BE2C (cell line): Measurements from ENCODE around the gene TMEM147.

Experiments
- DNase-seq: peaks from one replicate; pipeline ENCODE4 v3.0.0-alpha.2; 2020
- H3K27me3 ChIP-seq: fragments of 250-450 bp; sonication (Bioruptor Pico); 2 replicates; pipeline ENCODE4 v1.5.1; 2020; ENCODE audit warnings: mild to moderate bottlenecking
- H3K36me3 ChIP-seq: fragments of 250-450 bp; sonication (Bioruptor Pico); 2 replicates; pipeline ENCODE4 v1.5.1; 2020; ENCODE audit warnings: mild to moderate bottlenecking
- H3K4me1 ChIP-seq: fragments of 250-450 bp; sonication (Bioruptor Pico); 2 replicates; pipeline ENCODE4 v1.5.1; 2020
- H3K4me3 ChIP-seq: 2 replicates; pipeline ENCODE4 v1.5.1; 2011; ENCODE audit warnings: low read depth, low read length
- H3K9me3 ChIP-seq: fragments of 250-450 bp; sonication (Bioruptor Pico); 2 replicates; pipeline ENCODE4 v1.5.1; 2020
- TF ChIP-seq, protein P1 (sequence below): IDR thresholded peaks from 2 replicates; pipeline ENCODE4 v1.5.1; 2012; ENCODE audit warnings: mild to moderate bottlenecking, low read depth, low read length

TMEM147 gene

DNA sequence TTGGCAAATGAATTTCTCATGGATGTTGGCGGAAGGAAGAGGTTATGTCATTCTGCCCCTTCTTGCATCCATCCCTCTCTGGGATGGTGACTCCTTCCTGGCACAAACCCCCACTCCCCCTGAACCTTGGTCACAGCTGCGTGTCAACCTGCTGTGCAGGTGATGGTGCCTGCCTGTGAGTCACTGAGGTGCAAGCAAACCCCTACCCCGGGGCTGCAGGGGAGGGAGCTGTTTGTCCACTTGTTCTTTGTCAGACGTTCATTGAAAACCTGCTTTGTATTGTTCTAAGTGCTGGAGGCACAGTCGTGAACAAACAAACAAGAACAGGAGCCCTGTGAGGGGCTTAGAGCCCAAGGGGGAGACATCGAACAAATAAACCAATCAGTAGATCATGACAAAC lies 14.1 kb upstream of the TMEM147 start:
- no peak for DNase-seq
- Histone ChIP-seq H3K4me1 (no peaks in the 10 kb centered on the region), H3K36me3 (no peaks in the 10 kb centered on the region), H3K27me3 (peaks cover 64% of the 10 kb centered on the region), H3K9me3 (0 out of 2 replicates have a peak, but pooled peaks cover 3% of the 10 kb centered on the region), H3K4me3 (no peak overlapping the region)
- TF ChIP-seq, protein P1, sequence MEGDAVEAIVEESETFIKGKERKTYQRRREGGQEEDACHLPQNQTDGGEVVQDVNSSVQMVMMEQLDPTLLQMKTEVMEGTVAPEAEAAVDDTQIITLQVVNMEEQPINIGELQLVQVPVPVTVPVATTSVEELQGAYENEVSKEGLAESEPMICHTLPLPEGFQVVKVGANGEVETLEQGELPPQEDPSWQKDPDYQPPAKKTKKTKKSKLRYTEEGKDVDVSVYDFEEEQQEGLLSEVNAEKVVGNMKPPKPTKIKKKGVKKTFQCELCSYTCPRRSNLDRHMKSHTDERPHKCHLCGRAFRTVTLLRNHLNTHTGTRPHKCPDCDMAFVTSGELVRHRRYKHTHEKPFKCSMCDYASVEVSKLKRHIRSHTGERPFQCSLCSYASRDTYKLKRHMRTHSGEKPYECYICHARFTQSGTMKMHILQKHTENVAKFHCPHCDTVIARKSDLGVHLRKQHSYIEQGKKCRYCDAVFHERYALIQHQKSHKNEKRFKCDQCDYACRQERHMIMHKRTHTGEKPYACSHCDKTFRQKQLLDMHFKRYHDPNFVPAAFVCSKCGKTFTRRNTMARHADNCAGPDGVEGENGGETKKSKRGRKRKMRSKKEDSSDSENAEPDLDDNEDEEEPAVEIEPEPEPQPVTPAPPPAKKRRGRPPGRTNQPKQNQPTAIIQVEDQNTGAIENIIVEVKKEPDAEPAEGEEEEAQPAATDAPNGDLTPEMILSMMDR = no peak

DNA sequence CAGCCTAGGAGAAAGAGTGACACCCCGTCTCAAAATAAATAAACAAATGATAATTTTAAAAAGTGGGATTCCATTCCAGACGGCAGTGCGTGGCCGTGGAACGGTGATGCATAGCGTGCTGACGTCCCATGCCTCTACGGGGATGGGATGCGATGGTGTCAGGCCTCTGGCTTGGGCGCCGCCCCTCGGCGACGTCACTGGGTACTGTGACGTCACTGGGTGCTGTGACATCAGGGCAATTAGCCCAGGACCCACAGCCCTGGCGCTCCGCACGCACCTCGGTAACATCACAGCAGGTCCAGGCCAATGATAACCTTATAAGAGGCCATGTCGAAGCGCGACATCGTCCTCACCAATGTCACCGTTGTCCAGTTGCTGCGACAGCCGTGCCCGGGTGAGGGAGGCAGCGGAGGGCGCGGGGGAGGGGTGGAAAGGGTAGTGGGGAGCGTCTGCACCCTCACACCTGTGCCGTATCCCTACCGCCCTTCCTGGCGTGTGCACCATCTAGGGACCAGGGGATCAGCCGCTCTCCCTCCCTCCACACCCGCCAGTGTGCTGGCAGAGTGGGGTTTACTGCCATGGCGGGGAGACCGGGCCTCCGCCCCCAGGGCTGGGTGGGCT lies 12.1 kb upstream of the TMEM147 start, which contains the start of gene GAPDHS:
GAPDHS (plus strand) TSS at position 256 of the 621 bp plus-strand sequence; CDS start at position 328, 72 bp downstream.
- H3K4me3 ChIP-seq = no peak within 1 kb of the TSS
- DNase-seq = no peak
- H3K27me3 ChIP-seq = peaks cover 64% of the 10 kb centered on the region
- H3K9me3 ChIP-seq = 0 out of 2 replicates have a peak, but pooled peaks cover 3% of the 10 kb centered on the region
- TF ChIP-seq, protein P1 = no peak
- H3K36me3 ChIP-seq = no peaks in the 10 kb centered on the region
- H3K4me1 ChIP-seq = no peaks in the 10 kb centered on the region

DNA sequence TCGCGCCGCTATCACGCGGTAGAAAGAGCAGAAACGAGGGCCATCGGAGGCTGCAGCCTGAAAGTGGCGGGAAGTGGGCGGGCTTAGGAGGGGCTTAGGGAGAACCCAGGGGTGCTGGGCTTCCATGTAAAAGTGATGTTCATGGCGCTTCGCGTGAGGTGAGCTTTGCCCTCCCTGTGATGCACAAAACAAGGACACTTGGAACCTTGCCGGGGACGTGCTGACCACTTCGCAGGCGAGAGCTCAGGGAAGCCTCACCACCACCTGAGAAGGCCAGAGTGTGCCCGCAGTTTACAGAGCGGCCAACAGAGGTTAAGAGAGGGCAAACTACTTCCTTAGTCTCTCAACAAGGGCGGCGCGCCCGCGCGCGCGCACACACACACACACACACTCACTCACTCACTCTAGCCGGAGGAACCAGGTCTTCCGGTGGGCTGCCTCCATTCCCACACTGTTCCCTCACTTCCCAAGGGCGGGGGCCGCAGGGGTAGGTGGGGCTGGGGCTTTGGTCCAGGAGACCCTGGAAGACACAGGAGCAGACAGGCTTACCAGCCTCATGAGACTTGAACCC lies 11.5 kb upstream of the TMEM147 start:
- TF ChIP-seq, protein P1 = no peak
- 0 out of 2 replicates have a peak, but pooled peaks cover 3% of the 10 kb centered on the region for H3K9me3 ChIP-seq
- no peaks in the 10 kb centered on the region for H3K4me1 ChIP-seq
- peaks cover 59% of the 10 kb centered on the region for H3K27me3 ChIP-seq
- H3K36me3 ChIP-seq = no peaks in the 10 kb centered on the region
- no peak for DNase-seq
- H3K4me3 ChIP-seq = no peak overlapping the region

DNA sequence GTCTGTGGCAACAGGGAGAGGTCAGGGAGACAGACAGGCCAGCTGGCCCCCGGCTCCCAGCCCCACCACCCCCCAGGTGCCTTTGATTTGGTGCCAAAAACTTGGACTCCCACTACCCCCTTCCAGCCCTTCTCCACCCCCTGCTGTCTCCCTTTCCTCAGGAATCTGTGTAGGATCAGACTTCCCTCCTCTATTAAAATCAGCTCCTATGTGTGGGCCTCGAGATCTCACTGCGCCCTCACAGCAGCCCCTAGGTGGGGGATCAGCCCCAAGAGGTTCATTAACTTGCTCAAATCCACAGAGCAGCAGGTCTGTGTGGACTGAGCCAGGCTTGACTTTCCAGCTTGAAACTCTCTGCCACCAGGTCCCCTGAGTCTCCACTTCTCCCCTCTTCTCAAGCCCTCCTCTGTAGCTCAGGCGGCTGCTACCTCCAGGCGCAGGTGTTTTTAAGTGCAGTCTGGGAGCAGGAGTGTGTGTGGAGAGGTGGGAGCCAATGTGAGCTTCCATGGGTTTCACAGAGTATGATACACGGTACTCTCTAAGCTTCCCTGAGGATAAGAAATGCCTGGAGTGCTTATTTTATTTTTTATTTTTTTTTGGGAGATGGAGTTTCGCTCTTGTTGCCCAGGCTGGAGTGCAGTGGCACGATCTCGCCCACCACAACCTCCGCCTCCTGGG lies 10.5 kb upstream of the TMEM147 start:
- peaks cover 48% of the 10 kb centered on the region for H3K27me3 ChIP-seq
- TF ChIP-seq, protein P1 = no peak
- H3K4me3 ChIP-seq = no peak overlapping the region
- no peaks in the 10 kb centered on the region for H3K36me3 ChIP-seq
- no peak for DNase-seq
- H3K9me3 ChIP-seq = 0 out of 2 replicates have a peak, but pooled peaks cover 3% of the 10 kb centered on the region
- no peaks in the 10 kb centered on the region for H3K4me1 ChIP-seq

DNA sequence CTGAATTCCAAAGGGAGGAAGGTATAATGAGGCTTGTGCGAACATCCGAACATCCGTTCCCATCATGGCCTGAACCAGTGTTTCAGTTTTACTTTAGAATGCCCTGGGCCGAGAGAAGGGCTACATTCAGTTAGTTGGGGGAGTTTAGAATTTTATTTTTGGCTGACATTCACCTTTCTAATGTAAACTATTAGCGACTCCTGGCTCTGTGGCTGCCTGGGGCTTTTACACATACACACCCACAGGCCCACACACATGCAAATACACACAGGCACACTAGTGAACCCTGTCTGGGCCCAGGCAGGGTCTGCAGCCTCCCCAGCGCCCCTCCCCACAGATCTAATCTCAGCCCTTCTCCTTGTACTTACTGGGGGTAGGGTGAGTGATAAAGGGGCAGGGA lies 6.1 kb upstream of the TMEM147 start:
- Histone ChIP-seq H3K4me3 (no peak overlapping the region), H3K27me3 (peaks cover 9% of the 10 kb centered on the region), H3K36me3 (no peaks in the 10 kb centered on the region; the same call in 1 of the 2 replicates), H3K9me3 (0 out of 2 replicates have a peak, but pooled peaks cover 3% of the 10 kb centered on the region), H3K4me1 (no peaks in the 10 kb centered on the region)
- TF ChIP-seq, protein P1 = no peak
- DNase-seq = no peak
